Stimulated activated CD4-positive, alpha-beta T cell treated with anti-CD3 and anti-CD28 coated beads, Interleukin-15, amount 100 ng/mL, for 48 hours (primary cell): ENCODE data around the gene DGKB.
"Not testable (repeated sequence)": the region's sequence is repeated elsewhere in the genome, so short reads cannot be mapped to it uniquely, and the experiment has no call there.

Source experiments
- DNase-seq, 2 donors: peaks; one replicate each; pipeline ENCODE4 v3.0.0-alpha.2; 2020; ENCODE audit warnings: low read depth in 2 of 2

The DGKB gene

GRCh38 chr7:14292737-14293136 is 609.8 kb downstream of the DGKB start:
- no peak for DNase-seq

GRCh38 chr7:14289957-14290356 is 612.6 kb downstream of the DGKB start:
- no peak for DNase-seq

- no peak for DNase-seq
Measured at GRCh38 chr7:14288701-14289100, 613.9 kb downstream of the DGKB start.

- DNase-seq = no peak
Measured at GRCh38 chr7:14287398-14287797, 615.2 kb downstream of the DGKB start.

- no peak for DNase-seq
Measured at GRCh38 chr7:14286036-14286435, 616.5 kb downstream of the DGKB start.

- DNase-seq = not testable (repeated sequence)
Measured at GRCh38 chr7:14279065-14279871, 623.3 kb downstream of the DGKB start.

GRCh38 chr7:14275356-14275755 is 627.2 kb downstream of the DGKB start:
- no peak for DNase-seq

- DNase-seq = no peak
Measured at GRCh38 chr7:14271441-14271840, 631.1 kb downstream of the DGKB start.

- DNase-seq = no peak
Measured at GRCh38 chr7:14270099-14270498, 632.5 kb downstream of the DGKB start.

- DNase-seq = no peak
Measured at GRCh38 chr7:14260011-14260410, 642.5 kb downstream of the DGKB start.

- DNase-seq = no peak
Measured at GRCh38 chr7:14258861-14259260, 643.7 kb downstream of the DGKB start.

- no peak for DNase-seq
Measured at GRCh38 chr7:14258441-14258840, 644.1 kb downstream of the DGKB start.

GRCh38 chr7:14252458-14252857 is 650.1 kb downstream of the DGKB start:
- no peak for DNase-seq

GRCh38 chr7:14242175-14242574 is 660.4 kb downstream of the DGKB start:
- DNase-seq = no peak

GRCh38 chr7:14236834-14237233 is 665.7 kb downstream of the DGKB start:
- no peak for DNase-seq

GRCh38 chr7:14235056-14235455 is 667.5 kb downstream of the DGKB start:
- no peak for DNase-seq

GRCh38 chr7:14233868-14234369 is 668.6 kb downstream of the DGKB start:
- DNase-seq = no peak

- DNase-seq = no peak
Measured at GRCh38 chr7:14233076-14233867, 669.3 kb downstream of the DGKB start.

- DNase-seq = no peak
Measured at GRCh38 chr7:14229047-14229446, 673.5 kb downstream of the DGKB start.

- DNase-seq = no peak
Measured at GRCh38 chr7:14228341-14228740, 674.2 kb downstream of the DGKB start.

- no peak for DNase-seq
Measured at GRCh38 chr7:14226126-14226525, 676.4 kb downstream of the DGKB start.

- DNase-seq = no peak
Measured at GRCh38 chr7:14219125-14219524, 683.4 kb downstream of the DGKB start.

GRCh38 chr7:14218338-14218737 is 684.2 kb downstream of the DGKB start:
- DNase-seq = no peak
